ENCODE measurements around the gene ERC2. TPM values are rescaled to one million over a fixed set of nuclear protein-coding genes. Genes with fewer than 3 reads are reported as not detected.

Gene ERC2
- total RNA-seq, 1 donor from 2014 or later: 0.11 TPM

- no peak overlapping the region for H3K27ac ChIP-seq
- intact Hi-C loops (cut with DNase I): no loop called here
Observed at GRCh38 chr3:55770077-55770476, 698.2 kb downstream of the ERC2 start.

GRCh38 chr3:55766753-55767152 lies 701.5 kb downstream of the ERC2 start:
- Histone ChIP-seq H3K4me3 (no peak overlapping the region), H3K36me3 (no peaks in the 10 kb centered on the region), H3K27ac (no peak overlapping the region), H3K27me3 (no peaks in the 10 kb centered on the region), H3K9me3 (no peaks in the 10 kb centered on the region), H3K4me1 (no peaks in the 10 kb centered on the region)
- no peak for TF ChIP-seq CTCF (IDR thresholded peaks at IDR 0.05)
- intact Hi-C loops (cut with DNase I): no loop called here
- DNase-seq (ENCODE audit: low spot score in 2 of 2): no peak

More at GRCh38 chr3:55770077-55770476, 698.2 kb downstream of the ERC2 start:
- Histone ChIP-seq H3K36me3 (no peaks in the 10 kb centered on the region), H3K9me3 (no peaks in the 10 kb centered on the region), H3K27me3 (no peaks in the 10 kb centered on the region), H3K4me1 (no peaks in the 10 kb centered on the region), H3K4me3 (no peak overlapping the region)
- no peak for DNase-seq (ENCODE audit: low spot score in 2 of 2)
- TF ChIP-seq CTCF (IDR thresholded peaks at IDR 0.05): no peak

- no peak overlapping the region for H3K27ac ChIP-seq
- H3K36me3 ChIP-seq: no peaks in the 10 kb centered on the region
- no peaks in the 10 kb centered on the region for H3K4me1 ChIP-seq
- no peak for TF ChIP-seq CTCF (IDR thresholded peaks at IDR 0.05)
- no peaks in the 10 kb centered on the region for H3K27me3 ChIP-seq
- intact Hi-C loops (cut with DNase I): no loop called here
- no peak overlapping the region for H3K4me3 ChIP-seq
- no peaks in the 10 kb centered on the region for H3K9me3 ChIP-seq
- no peak for DNase-seq (ENCODE audit: low spot score in 2 of 2)
Observed at GRCh38 chr3:55765906-55766701, 702.2 kb downstream of the ERC2 start.

GRCh38 chr3:55765398-55765797 lies 702.9 kb downstream of the ERC2 start:
- Histone ChIP-seq H3K4me1 (no peaks in the 10 kb centered on the region), H3K4me3 (no peak overlapping the region), H3K27me3 (no peaks in the 10 kb centered on the region), H3K27ac (no peak overlapping the region), H3K9me3 (no peaks in the 10 kb centered on the region), H3K36me3 (no peaks in the 10 kb centered on the region)
- DNase-seq (ENCODE audit: low spot score in 2 of 2): no peak
- intact Hi-C loops (cut with DNase I): no loop called here
- TF ChIP-seq CTCF (IDR thresholded peaks at IDR 0.05): no peak

- intact Hi-C loops (cut with DNase I): no loop called here
- no peaks in the 10 kb centered on the region for H3K36me3 ChIP-seq
- no peaks in the 10 kb centered on the region for H3K9me3 ChIP-seq
- H3K4me3 ChIP-seq: no peak overlapping the region
- TF ChIP-seq CTCF (IDR thresholded peaks at IDR 0.05): no peak
- H3K4me1 ChIP-seq: no peaks in the 10 kb centered on the region
- H3K27ac ChIP-seq: no peak overlapping the region
- H3K27me3 ChIP-seq: no peaks in the 10 kb centered on the region
- DNase-seq (ENCODE audit: low spot score in 2 of 2): no peak
Observed at GRCh38 chr3:55756976-55757375, 711.3 kb downstream of the ERC2 start.
